ENCODE measurements around the gene FAR2. TPM values are rescaled to one million over a fixed set of nuclear protein-coding genes. Genes with fewer than 3 reads are reported as not detected.

FAR2 gene
- total RNA-seq, 2 experiments from 2014 or later, result 0.53 to 1.6 TPM

GRCh38 chr12:29211696-29212095 is 62.6 kb downstream of the FAR2 start:
- no peaks in the 10 kb centered on the region for H3K4me1 ChIP-seq (ENCODE audit: insufficient read depth, low read length)
- no peaks in the 10 kb centered on the region for H3K4me1 Mint-ChIP-seq (ENCODE audit: low read depth)
- H3K27me3 ChIP-seq (ENCODE audit: control insufficient read depth in 1 of 2, insufficient read depth in 2 of 2, low read length in 2 of 2), result no peaks in the 10 kb centered on the region
- ChIA-PET POLR2A (no interaction called here), CTCF (interaction anchor here (0.7 kb wide), 1 partner anchor 1437 kb away, joined by 3 read pairs; no protein-coding TSS in a partner anchor)
- DNase-seq, result no peak
- intact Hi-C loops (cut with DNase I, micrococcal nuclease), result no loop called here
- H3K9me3 ChIP-seq (ENCODE audit: control insufficient read depth in 1 of 2, insufficient read depth in 1 of 2, low read length in 2 of 2), result no peaks in the 10 kb centered on the region
- H3K9me3 Mint-ChIP-seq, result no peaks in the 10 kb centered on the region
- H3K27me3 Mint-ChIP-seq, result no peaks in the 10 kb centered on the region
- no peak overlapping the region for H3K27ac Mint-ChIP-seq
- H3K27ac ChIP-seq (ENCODE audit: low read depth in 1 of 2, low read length in 2 of 2), result no peak overlapping the region
- no peaks in the 10 kb centered on the region for H3K36me3 Mint-ChIP-seq (ENCODE audit: low read depth)
- ATAC-seq (ENCODE audit: poor library complexity), result no peak
- no peak overlapping the region for H3K4me3 ChIP-seq (ENCODE audit: low read length)
- no peak overlapping the region for H3K4me3 Mint-ChIP-seq
- no peaks in the 10 kb centered on the region for H3K36me3 ChIP-seq (ENCODE audit: insufficient read depth, low read length)
- no peak for TF ChIP-seq CTCF (IDR thresholded peaks at IDR 0.05)

GRCh38 chr12:29212682-29213403 is 63.8 kb downstream of the FAR2 start:
- CTCF ChIA-PET, result no interaction called here
- TF ChIP-seq CTCF (IDR thresholded peaks at IDR 0.05), result no peak
- ATAC-seq (ENCODE audit: poor library complexity), result no peak
- POLR2A ChIA-PET, result no interaction called here
- Histone ChIP-seq H3K4me1 (ENCODE audit: insufficient read depth, low read length) (no peaks in the 10 kb centered on the region), H3K9me3 (ENCODE audit: control insufficient read depth in 1 of 2, insufficient read depth in 1 of 2, low read length in 2 of 2) (no peaks in the 10 kb centered on the region), H3K36me3 (ENCODE audit: insufficient read depth, low read length) (no peaks in the 10 kb centered on the region), H3K4me3 (ENCODE audit: low read length) (no peak overlapping the region), H3K27me3 (ENCODE audit: control insufficient read depth in 1 of 2, insufficient read depth in 2 of 2, low read length in 2 of 2) (no peaks in the 10 kb centered on the region), H3K27ac (ENCODE audit: low read depth in 1 of 2, low read length in 2 of 2) (no peak overlapping the region)
- no peaks in the 10 kb centered on the region for H3K27me3 Mint-ChIP-seq
- H3K4me1 Mint-ChIP-seq (ENCODE audit: low read depth), result no peaks in the 10 kb centered on the region
- H3K36me3 Mint-ChIP-seq (ENCODE audit: low read depth), result no peaks in the 10 kb centered on the region
- no peaks in the 10 kb centered on the region for H3K9me3 Mint-ChIP-seq
- H3K27ac Mint-ChIP-seq, result no peak overlapping the region
- intact Hi-C loops (cut with DNase I, micrococcal nuclease), result no loop called here
- no peak for DNase-seq
- no peak overlapping the region for H3K4me3 Mint-ChIP-seq

GRCh38 chr12:29216266-29216665 is 67.2 kb downstream of the FAR2 start:
- no peak for TF ChIP-seq CTCF (IDR thresholded peaks at IDR 0.05)
- no peak overlapping the region for H3K4me3 ChIP-seq (ENCODE audit: low read length)
- H3K9me3 ChIP-seq (ENCODE audit: control insufficient read depth in 1 of 2, insufficient read depth in 1 of 2, low read length in 2 of 2), result no peaks in the 10 kb centered on the region
- H3K4me3 Mint-ChIP-seq, result no peak overlapping the region
- H3K27me3 ChIP-seq (ENCODE audit: control insufficient read depth in 1 of 2, insufficient read depth in 2 of 2, low read length in 2 of 2), result no peaks in the 10 kb centered on the region
- H3K9me3 Mint-ChIP-seq, result no peaks in the 10 kb centered on the region
- H3K36me3 ChIP-seq (ENCODE audit: insufficient read depth, low read length), result no peaks in the 10 kb centered on the region
- H3K27ac ChIP-seq (ENCODE audit: low read depth in 1 of 2, low read length in 2 of 2), result no peak overlapping the region
- H3K27ac Mint-ChIP-seq, result no peak overlapping the region
- H3K4me1 Mint-ChIP-seq (ENCODE audit: low read depth), result no peaks in the 10 kb centered on the region
- CTCF ChIA-PET, result no interaction called here
- no peak for ATAC-seq (ENCODE audit: poor library complexity)
- POLR2A ChIA-PET, result no interaction called here
- DNase-seq, result no peak
- no peaks in the 10 kb centered on the region for H3K4me1 ChIP-seq (ENCODE audit: insufficient read depth, low read length)
- H3K27me3 Mint-ChIP-seq, result no peaks in the 10 kb centered on the region
- H3K36me3 Mint-ChIP-seq (ENCODE audit: low read depth), result no peaks in the 10 kb centered on the region
- intact Hi-C loops (cut with DNase I, micrococcal nuclease), result no loop called here

Data from CD4-positive, alpha-beta T cell (primary cell).